HepG2 (cell line): ENCODE data around the gene MED1. TPM values are rescaled to one million over a fixed set of nuclear protein-coding genes. Genes with fewer than 3 reads are reported as not detected.
A peak's percentile ranks its signal among the peaks of the same experiment; 100 is the strongest.

Source experiments
- FLYWCH1 ChIP-seq: sonication (generic); formaldehyde crosslinking; IDR thresholded peaks from 2 replicates; pipeline ENCODE4 v1.8.1; 2023; ENCODE audit warnings: mild to moderate bottlenecking, missing genetic modification reagents
- FOXJ3 ChIP-seq: sonication (generic); formaldehyde crosslinking; IDR thresholded peaks from 2 replicates; pipeline ENCODE4 v1.4.0; 2020; ENCODE audit warnings: missing genetic modification reagents, mild to moderate bottlenecking, borderline replicate concordance
- MAFK ChIP-seq, 2 experiments: IDR thresholded peaks in 1 of 2; conservative IDR thresholded peaks in 1 of 2; 2 replicates each; pipeline ENCODE4 v1.6.1; 2011; ENCODE audit warnings: improper control_type of control experiment in 2 of 2, low read length in 2 of 2
- MEF2D ChIP-seq: sonication (generic); formaldehyde crosslinking; IDR thresholded peaks from 2 replicates; pipeline ENCODE4 v1.5.1; 2020; ENCODE audit warnings: mild to moderate bottlenecking, missing genetic modification reagents
- NR2F2 ChIP-seq: IDR thresholded peaks from 2 replicates; pipeline ENCODE4 v1.6.1; 2012; ENCODE audit warnings: low read depth, inconsistent platforms, borderline replicate concordance
- PATZ1 ChIP-seq: sonication (generic); formaldehyde crosslinking; IDR thresholded peaks from 2 replicates; pipeline ENCODE4 v1.4.0; 2020; ENCODE audit warnings: missing genetic modification reagents
- SNAPC2 ChIP-seq: sonication (generic); formaldehyde crosslinking; IDR thresholded peaks from 2 replicates; pipeline ENCODE4 v1.8.1; 2022; ENCODE audit warnings: mild to moderate bottlenecking, missing genetic modification reagents
- SNRNP70 ChIP-seq: fragments of 200-400 bp; formaldehyde crosslinking; IDR thresholded peaks from 2 replicates; pipeline ENCODE4 v1.6.1; 2017; ENCODE audit warnings: mild to moderate bottlenecking, low read depth, low read length, moderate library complexity
- TFDP2 ChIP-seq: sonication (generic); formaldehyde crosslinking; IDR thresholded peaks from 2 replicates; pipeline ENCODE4 v1.4.0; 2020; ENCODE audit warnings: missing genetic modification reagents
- THRA ChIP-seq: sonication (generic); formaldehyde crosslinking; IDR thresholded peaks from 2 replicates; pipeline ENCODE4 v1.4.0; 2020; ENCODE audit warnings: missing genetic modification reagents, borderline replicate concordance
- YEATS4 ChIP-seq: sonication (generic); formaldehyde crosslinking; IDR thresholded peaks from 2 replicates; pipeline ENCODE4 v1.4.0; 2020; ENCODE audit warnings: missing genetic modification reagents, borderline replicate concordance
- ZNF30 ChIP-seq: sonication (generic); formaldehyde crosslinking; IDR thresholded peaks from 2 replicates; pipeline ENCODE4 v1.5.0; 2020; ENCODE audit warnings: mild to moderate bottlenecking, missing genetic modification reagents
- ZNF333 ChIP-seq: sonication (generic); formaldehyde crosslinking; IDR thresholded peaks from 2 replicates; pipeline ENCODE4 v1.4.0; 2020; ENCODE audit warnings: mild to moderate bottlenecking, missing genetic modification reagents, borderline replicate concordance
- ZNF407 ChIP-seq: sonication (generic); formaldehyde crosslinking; IDR thresholded peaks from one replicate; pipeline ENCODE4 v1.5.1; 2020; ENCODE audit warnings: mild to moderate bottlenecking, missing genetic modification reagents; ENCODE audit errors: not compliant biosample characterization
- ZNF839 ChIP-seq: sonication (generic); formaldehyde crosslinking; IDR thresholded peaks from 2 replicates; pipeline ENCODE4 v1.4.0; 2020; ENCODE audit warnings: missing genetic modification reagents, mild to moderate bottlenecking, borderline replicate concordance
- polyA plus RNA-seq, 8 experiments: library from polyadenylated mRNA; depleted of rRNA in 3 of 8; stranded (reverse) in 7 of 8; unstranded in 1 of 8; fragments of >200 nt; fragmentation: Illumina TruSeq in 4 of 8; extraction: Trizol in 4 of 8; gene quantifications; 2 replicates each; pipeline versions ENCODE4 v1.2.1 to v1.2.3, GENCODE V29; 2011 to 2016; ENCODE audit warnings: low read depth in 4 of 8, missing spikeins in 1 of 8, mixed read lengths in 1 of 8; ENCODE audit not compliant: insufficient read depth in 1 of 8
- total RNA-seq, 5 experiments: library from RNA; depleted of rRNA; stranded (reverse); fragments of >200 nt; fragmentation: Illumina TruSeq; extraction: Trizol; gene quantifications; 2 replicates each; pipeline ENCODE4 v1.2.3, GENCODE V29; 2016; ENCODE audit warnings: low read depth in 1 of 5

The MED1 gene
- total and polyA plus RNA-seq, 2 of the 13 experiments (the other 11 are each of a cell fraction or from before 2014, with no cell fraction given): 37.5 to 40.1 TPM

- TF ChIP-seq ZNF407 (CRISPR knock-in tag): no peak
- TF ChIP-seq SNAPC2 (CRISPR knock-in tag): 0 out of 2 replicates have a peak, but pooled peaks have one; percentile 15
- TF ChIP-seq YEATS4 (CRISPR knock-in tag): peak; percentile 85
- no peak for TF ChIP-seq MAFK (conservative IDR thresholded peaks at IDR 0.05 in 1 of 2, IDR thresholded peaks at IDR 0.05 in 1 of 2; ENCODE audit: low read length in 2 of 2)
- TF ChIP-seq MEF2D (CRISPR knock-in tag): peak; percentile 82; the same call in 1 of the 2 replicates
- peak; percentile 67; the same call in 1 of the 2 replicates for TF ChIP-seq ZNF333 (CRISPR knock-in tag)
- TF ChIP-seq ZNF30 (CRISPR knock-in tag): 0 out of 2 replicates have a peak, but pooled peaks have one; percentile 34
- TF ChIP-seq ZNF839 (CRISPR knock-in tag): no peak
- no peak; the same call in none of the 2 replicates for TF ChIP-seq THRA (CRISPR knock-in tag)
- TF ChIP-seq NR2F2: peak; percentile 76
- TF ChIP-seq FOXJ3 (CRISPR knock-in tag): peak; percentile 90; the same call in 1 of the 2 replicates
- 0 out of 2 replicates have a peak, but pooled peaks have one; percentile 44 for TF ChIP-seq PATZ1 (CRISPR knock-in tag)
- TF ChIP-seq FLYWCH1 (CRISPR knock-in tag): no peak
- TF ChIP-seq SNRNP70: no peak
- TF ChIP-seq TFDP2 (CRISPR knock-in tag): no peak
Measured at GRCh38 chr17:39461113-39461925, 10.3 kb upstream of the MED1 start, which contains the start of gene CDK12 (continued).
